Heart left ventricle (tissue), 16 donors: ENCODE results near the gene REPIN1. TPM values are rescaled to one million over a fixed set of nuclear protein-coding genes. Genes with fewer than 3 reads are reported as not detected.
A peak's percentile ranks its signal among the peaks of the same experiment; 100 is the strongest.

Source experiments
- ATAC-seq, 4 donors: fragments of 200-7000 bp; cut with Tn5 transposase; one replicate each; pipeline ENCODE4 v1.9.1; 2020 to 2022; ENCODE audit warnings: moderate library complexity in 4 of 4, mild to moderate bottlenecking in 3 of 4, moderate number of reproducible peaks in 1 of 4
- DNase-seq, 5 donors: peaks; one replicate each; pipeline ENCODE4 v3.0.0-alpha.2; 2020
- H3K27ac ChIP-seq, 12 donors: fragments of 200-600 bp; sonication (generic) in 4 of 12; one replicate each; pipeline versions ENCODE4 v1.5.0 to v1.8.0; 2016 to 2022; ENCODE audit warnings: mild to moderate bottlenecking in 2 of 12
- H3K27me3 ChIP-seq, 9 donors: fragments of 200-600 bp; sonication (generic) in 2 of 9; one replicate each; pipeline versions ENCODE4 v1.5.1 to v1.8.0; 2016 to 2022; ENCODE audit warnings: mild to moderate bottlenecking in 3 of 9
- H3K36me3 ChIP-seq, 9 donors: fragments of 200-600 bp; sonication (generic) in 2 of 9; one replicate each; pipeline versions ENCODE4 v1.5.0 to v1.8.0; 2018 to 2022; ENCODE audit warnings: mild to moderate bottlenecking in 2 of 9
- H3K4me1 ChIP-seq, 12 donors: fragments of 200-600 bp; sonication (generic) in 4 of 12; one replicate each; pipeline versions ENCODE4 v1.5.0 to v1.8.0; 2016 to 2022; ENCODE audit warnings: mild to moderate bottlenecking in 3 of 12
- H3K4me3 ChIP-seq, 12 donors: fragments of 200-600 bp; sonication (generic) in 4 of 12; one replicate each; pipeline versions ENCODE4 v1.5.0 to v1.8.0; 2017 to 2022; ENCODE audit warnings: mild to moderate bottlenecking in 9 of 12, moderate library complexity in 4 of 12
- H3K9me3 ChIP-seq, 12 donors: fragments of 200-600 bp; sonication (generic) in 4 of 12; one replicate each; pipeline versions ENCODE4 v1.5.0 to v1.8.0; 2016 to 2022; ENCODE audit warnings: mild to moderate bottlenecking in 1 of 12
- POLR2A ChIP-seq, 2 donors: fragments of 450-650 bp; IDR thresholded peaks; one replicate each; pipeline ENCODE4 v1.6.1; 2017; ENCODE audit warnings: antibody characterized with exemption in 2 of 2, mild to moderate bottlenecking in 2 of 2, moderate library complexity in 2 of 2
- WGBS, 4 donors: extraction: QIAGEN DNeasy Blood & Tissue Kit in 2 of 4; methylation state at CpG; one replicate each; pipeline versions ENCODE4 v1.1.5 to v1.1.7; 2013 to 2018; 5-methylcytosine and 5-hydroxymethylcytosine counted together
- intact Hi-C, 10 donors: fragments of 100-400 bp; cut with DNase I; formaldehyde crosslinking; loops; one replicate each; pipeline versions ENCODE4 v1.11.1 to v1.14.2; 2022
- polyA plus RNA-seq, 2 donors: library from polyadenylated mRNA; stranded (reverse); fragments of 200-250 nt; gene quantifications; one replicate each; pipeline ENCODE4 v1.2.3, GENCODE V29; 2013
- total RNA-seq, 9 donors: library from RNA; depleted of rRNA in 2 of 9; stranded (reverse); fragments of >200 nt in 2 of 9; fragmentation: NEBNext Ultra II Directional in 3 of 9; extraction: Animal tissue kit (Norgen Biotek cat#: 25700) in 3 of 9; gene quantifications; one replicate each; pipeline versions ENCODE4 v1.1.0 to v1.2.4, GENCODE V29; 2016 to 2023
- TF ChIP-seq, protein P1 (sequence below), 12 donors: fragments of 200-600 bp; sonication (generic) in 4 of 12; IDR thresholded peaks; one replicate each; pipeline versions ENCODE4 v1.5.0 to v1.8.0; 2018 to 2022; ENCODE audit warnings: antibody characterized with exemption in 12 of 12, mild to moderate bottlenecking in 5 of 12
- donor health status: ischemic (EF 13 %, LVEDD 7.1; RV severe dilation, severe dysfunction).
- donor health status: healthy with polysubstance abuse.
- donor health status: DM: no; HTN: yes; CAD: no.
- donor health status: DM: no; HTN: no; CAD: no.
- donor health status: ischemic (EF 25% LVEDD 6.9; RV normal size, moderate dysfunction).
- donor health status: ischemic (EF 25% LVEDD 5.7; RV mildly dilated, moderate dysfunction).
- donor health status: healthy.
- donor health status: DM: yes; HTN: yes; CAD: no.
- donor health status: ischemic (EF 35%, LVEDD 5.7; RV mildly dilated, moderate dysfunction).
- donor health status: nonischemic (EF 11% LVEDD 7.7; RV severe dilation, severe dysfunction).
- donor health status: DM: yes; HTN: yes; CAD: no.
- donor health status: PGD.
- donor health status: ischemic (EF 29% LVEDD 5.4; RV normal size, mild dysfunction).
- donor health status: nonischemic (EF 23%, LVEDD 6.1; RV moderate dilation, normal function).

Gene REPIN1
- total and polyA plus RNA-seq, 11 donors: 49.8 to 141 (median 98.4) TPM

DNA sequence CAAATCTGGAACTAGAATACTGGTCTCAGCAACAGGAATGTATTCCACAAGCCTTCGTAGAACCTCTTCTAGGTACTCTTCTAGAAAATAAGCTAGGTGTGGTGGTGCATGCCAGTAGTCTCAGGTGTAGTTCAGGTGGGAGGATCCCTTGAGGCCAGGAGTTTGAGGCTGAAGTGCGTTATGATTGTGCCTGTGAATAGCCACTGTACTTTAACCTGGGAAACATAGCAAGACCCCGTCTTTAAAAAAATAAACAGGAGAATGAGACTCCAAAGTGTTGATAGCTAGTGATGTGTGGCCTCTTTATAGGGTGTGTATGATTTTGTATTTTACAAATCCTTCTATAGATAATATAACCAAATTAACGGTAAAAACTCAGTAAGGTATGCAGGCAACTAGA lies 9.0 kb downstream of the REPIN1 start:
- DNase-seq (no peak), ATAC-seq (no peak)
- Histone ChIP-seq H3K27ac (peak overlapping the region in 11 of 12 donors; percentile 91 to 99 (median 93)), H3K27me3 (no peaks in the 10 kb centered on the region), H3K9me3 (no peaks in the 10 kb centered on the region), H3K4me3 (peak overlapping the region in 1 of 12 donors; percentile 83), H3K36me3 (peaks cover 0 to 24% (median 17%) of the 10 kb centered on the region in 9 donors), H3K4me1 (peaks cover 0 to 53% (median 29%) of the 10 kb centered on the region in 12 donors)
- intact Hi-C loops: loop anchor here in 1 of 10 donors (1.0 kb wide), 1 partner anchor 8 kb away; no protein-coding TSS in a partner anchor
- WGBS, 4 donors: 64 to 76% (median 73%) methylated on average over 4 of the region's 4 CpGs
- TF ChIP-seq, protein P1, sequence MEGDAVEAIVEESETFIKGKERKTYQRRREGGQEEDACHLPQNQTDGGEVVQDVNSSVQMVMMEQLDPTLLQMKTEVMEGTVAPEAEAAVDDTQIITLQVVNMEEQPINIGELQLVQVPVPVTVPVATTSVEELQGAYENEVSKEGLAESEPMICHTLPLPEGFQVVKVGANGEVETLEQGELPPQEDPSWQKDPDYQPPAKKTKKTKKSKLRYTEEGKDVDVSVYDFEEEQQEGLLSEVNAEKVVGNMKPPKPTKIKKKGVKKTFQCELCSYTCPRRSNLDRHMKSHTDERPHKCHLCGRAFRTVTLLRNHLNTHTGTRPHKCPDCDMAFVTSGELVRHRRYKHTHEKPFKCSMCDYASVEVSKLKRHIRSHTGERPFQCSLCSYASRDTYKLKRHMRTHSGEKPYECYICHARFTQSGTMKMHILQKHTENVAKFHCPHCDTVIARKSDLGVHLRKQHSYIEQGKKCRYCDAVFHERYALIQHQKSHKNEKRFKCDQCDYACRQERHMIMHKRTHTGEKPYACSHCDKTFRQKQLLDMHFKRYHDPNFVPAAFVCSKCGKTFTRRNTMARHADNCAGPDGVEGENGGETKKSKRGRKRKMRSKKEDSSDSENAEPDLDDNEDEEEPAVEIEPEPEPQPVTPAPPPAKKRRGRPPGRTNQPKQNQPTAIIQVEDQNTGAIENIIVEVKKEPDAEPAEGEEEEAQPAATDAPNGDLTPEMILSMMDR (IDR thresholded peaks at IDR 0.05): no peak
- TF ChIP-seq POLR2A (IDR thresholded peaks at IDR 0.05): no peak

DNA sequence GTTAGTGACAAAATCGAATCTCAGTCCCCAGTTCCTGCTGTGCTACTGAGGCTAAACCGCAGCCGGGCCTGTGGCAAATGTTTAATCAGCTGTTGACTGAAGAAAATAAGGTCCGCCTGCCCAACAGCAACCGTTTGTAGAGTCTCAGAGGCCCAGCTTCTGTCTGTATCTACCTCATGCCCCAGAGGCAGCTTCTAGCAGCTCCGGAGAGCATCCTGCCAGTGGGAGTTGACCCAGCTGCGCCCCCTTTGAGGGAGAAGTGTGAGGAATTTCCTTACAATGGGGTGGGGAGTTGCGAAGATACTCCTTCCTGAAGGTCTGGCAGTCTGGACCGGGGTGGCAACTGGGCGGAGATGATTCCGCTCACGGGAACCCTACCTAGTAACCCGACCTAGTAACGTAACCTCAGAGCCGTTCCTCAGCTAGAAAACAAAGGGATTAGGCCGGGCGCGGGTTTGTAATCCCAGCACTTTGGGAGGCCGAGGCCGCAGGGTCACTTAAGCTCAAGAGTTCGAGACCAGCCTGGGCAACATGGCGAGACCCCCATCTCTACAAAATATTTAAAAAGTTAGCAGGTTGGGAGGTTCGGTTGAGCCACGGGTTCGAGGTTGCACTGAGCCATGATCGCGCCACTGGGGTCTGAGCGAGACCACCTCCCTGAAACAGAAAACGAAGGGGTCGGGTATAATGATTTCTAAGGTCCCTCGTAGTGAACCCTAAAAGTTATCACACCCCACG lies 9.7 kb downstream of the REPIN1 start:
- intact Hi-C loops: loop anchor here in 1 of 10 donors (1.0 kb wide), 1 partner anchor 9 kb away; no protein-coding TSS in a partner anchor
- H3K27ac ChIP-seq: peak overlapping the region; percentile 81 to 99 (median 92)

GRCh38 chr7:150378853-150379440 lies 10.3 kb downstream of the REPIN1 start, which contains the start of gene ZNF775:
TSS of gene ZNF775 (plus strand) at chr7:150379330. CDS start at chr7:150388471, 9,141 bp downstream.
- TF ChIP-seq POLR2A (IDR thresholded peaks at IDR 0.05): peak; percentile 48 to 95
- TF ChIP-seq, protein P1 (IDR thresholded peaks at IDR 0.05): peak in 2 of 12 donors; percentile 1 to 8
- Histone ChIP-seq H3K4me1 (peaks cover 0 to 50% (median 21%) of the 10 kb centered on the region in 12 donors), H3K9me3 (no peaks in the 10 kb centered on the region), H3K4me3 (peak within 1 kb of the TSS; percentile 71 to 100 (median 86)), H3K27me3 (no peaks in the 10 kb centered on the region), H3K27ac (peak within 1 kb of the TSS; percentile 81 to 99 (median 92)), H3K36me3 (peaks cover 0 to 11% (median 6%) of the 10 kb centered on the region in 9 donors)
- peak; percentile 97 to 99 (median 98) for DNase-seq
- 0 to 1% (median 1%) methylated on average over 21 to 60 of the region's 60 CpGs for WGBS, 4 donors
- intact Hi-C loops: loop anchor here in 1 of 10 donors (1.0 kb wide), 1 partner anchor 10 kb away; no protein-coding TSS in a partner anchor
- peak; percentile 97 to 99 (median 98) for ATAC-seq

More for the DNA sequence above, 9.7 kb downstream of the REPIN1 start:
- ATAC-seq: peak in 3 of 4 donors; percentile 4 to 26 (median 13)
- peak in 4 of 5 donors; percentile 61 to 72 (median 64) for DNase-seq
- Histone ChIP-seq H3K4me1 (peaks cover 0 to 50% (median 26%) of the 10 kb centered on the region in 12 donors), H3K4me3 (peak overlapping the region; percentile 48 to 100 (median 86)), H3K27me3 (no peaks in the 10 kb centered on the region), H3K9me3 (no peaks in the 10 kb centered on the region), H3K36me3 (peaks cover 0 to 18% (median 12%) of the 10 kb centered on the region in 9 donors)
- 6 to 9% (median 7%) methylated on average over 23 to 32 of the region's 32 CpGs for WGBS, 4 donors
- TF ChIP-seq, protein P1 (IDR thresholded peaks at IDR 0.05): peak in 6 of 12 donors; percentile 9 to 38 (median 22)
- no peak for TF ChIP-seq POLR2A (IDR thresholded peaks at IDR 0.05)
